ENCODE data around the gene POLA1. TPM values are rescaled to one million over a fixed set of nuclear protein-coding genes. Genes with fewer than 3 reads are reported as not detected.

POLA1 gene
- total RNA-seq, 4 donors from 2014 or later, result 12.0 to 15.6 (median 12.5) TPM

DNA sequence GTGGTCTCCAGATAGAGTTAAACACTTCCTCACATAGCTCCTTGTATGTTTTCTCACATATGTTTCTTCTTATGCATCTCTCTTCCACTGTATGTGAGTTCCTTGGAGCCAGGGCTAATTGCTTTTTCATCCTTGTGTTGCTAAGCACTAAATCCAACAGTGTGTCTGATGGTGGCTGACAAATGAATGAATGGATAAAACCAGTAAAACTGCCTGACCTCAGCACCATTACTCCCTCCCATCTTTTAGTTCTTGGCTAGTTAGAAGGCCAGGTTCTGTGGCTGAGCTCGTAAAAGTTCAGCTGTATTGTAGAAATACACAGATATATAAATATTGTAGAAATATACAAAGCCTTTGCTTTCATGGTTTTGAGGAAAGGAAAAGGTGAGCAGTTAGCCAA is 271.7 kb downstream of the POLA1 start:
- WGBS, 2 donors (ENCODE audit: low coverage in 1 of 2), result 50 to 60% methylated on average over 1 of the region's 1 CpG
- H3K9me3 ChIP-seq, result no peaks in the 10 kb centered on the region
- ATAC-seq, result no peak
- no peak overlapping the region for H3K4me3 ChIP-seq
- no peak overlapping the region for H3K27ac ChIP-seq
- H3K36me3 ChIP-seq, result no peaks in the 10 kb centered on the region
- TF ChIP-seq POLR2A (IDR thresholded peaks at IDR 0.05) (no peak), POLR2AphosphoS5 (IDR thresholded peaks at IDR 0.05) (no peak), EP300 (IDR thresholded peaks at IDR 0.05) (no peak)
- TF ChIP-seq, protein P1, sequence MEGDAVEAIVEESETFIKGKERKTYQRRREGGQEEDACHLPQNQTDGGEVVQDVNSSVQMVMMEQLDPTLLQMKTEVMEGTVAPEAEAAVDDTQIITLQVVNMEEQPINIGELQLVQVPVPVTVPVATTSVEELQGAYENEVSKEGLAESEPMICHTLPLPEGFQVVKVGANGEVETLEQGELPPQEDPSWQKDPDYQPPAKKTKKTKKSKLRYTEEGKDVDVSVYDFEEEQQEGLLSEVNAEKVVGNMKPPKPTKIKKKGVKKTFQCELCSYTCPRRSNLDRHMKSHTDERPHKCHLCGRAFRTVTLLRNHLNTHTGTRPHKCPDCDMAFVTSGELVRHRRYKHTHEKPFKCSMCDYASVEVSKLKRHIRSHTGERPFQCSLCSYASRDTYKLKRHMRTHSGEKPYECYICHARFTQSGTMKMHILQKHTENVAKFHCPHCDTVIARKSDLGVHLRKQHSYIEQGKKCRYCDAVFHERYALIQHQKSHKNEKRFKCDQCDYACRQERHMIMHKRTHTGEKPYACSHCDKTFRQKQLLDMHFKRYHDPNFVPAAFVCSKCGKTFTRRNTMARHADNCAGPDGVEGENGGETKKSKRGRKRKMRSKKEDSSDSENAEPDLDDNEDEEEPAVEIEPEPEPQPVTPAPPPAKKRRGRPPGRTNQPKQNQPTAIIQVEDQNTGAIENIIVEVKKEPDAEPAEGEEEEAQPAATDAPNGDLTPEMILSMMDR (IDR thresholded peaks at IDR 0.05), result no peak
- no peaks in the 10 kb centered on the region for H3K4me1 ChIP-seq
- H3K27me3 ChIP-seq, result no peaks in the 10 kb centered on the region

DNA sequence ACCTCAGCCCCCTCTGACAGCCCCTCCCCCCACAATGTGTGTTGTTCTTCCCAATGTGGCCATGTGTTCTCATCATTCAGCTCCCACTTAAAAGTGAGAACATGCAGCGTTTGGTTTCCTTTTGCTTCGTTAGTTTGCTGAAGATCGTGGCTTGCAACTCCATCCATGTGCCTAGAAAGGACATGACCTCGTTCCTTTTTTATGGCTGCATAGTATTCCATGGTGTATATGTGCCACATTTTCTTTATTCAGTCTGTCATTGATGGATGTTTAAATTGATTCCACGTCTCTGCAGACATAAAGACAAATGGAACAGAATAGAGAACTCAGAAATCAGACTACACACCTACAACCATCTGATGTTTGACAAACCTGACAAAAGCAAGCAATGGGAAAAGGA is 276.1 kb downstream of the POLA1 start:
- no peak for ATAC-seq
- H3K36me3 ChIP-seq, result no peaks in the 10 kb centered on the region
- no peaks in the 10 kb centered on the region for H3K27me3 ChIP-seq
- 73 to 100% methylated on average over 2 to 5 of the region's 5 CpGs for WGBS, 2 donors (ENCODE audit: low coverage in 1 of 2)
- TF ChIP-seq POLR2AphosphoS5 (IDR thresholded peaks at IDR 0.05) (no peak), POLR2A (IDR thresholded peaks at IDR 0.05) (no peak), EP300 (IDR thresholded peaks at IDR 0.05) (no peak)
- TF ChIP-seq, protein P1 (IDR thresholded peaks at IDR 0.05), result no peak
- no peak overlapping the region for H3K4me3 ChIP-seq
- H3K4me1 ChIP-seq, result no peaks in the 10 kb centered on the region
- H3K27ac ChIP-seq, result no peak overlapping the region
- no peaks in the 10 kb centered on the region for H3K9me3 ChIP-seq

DNA sequence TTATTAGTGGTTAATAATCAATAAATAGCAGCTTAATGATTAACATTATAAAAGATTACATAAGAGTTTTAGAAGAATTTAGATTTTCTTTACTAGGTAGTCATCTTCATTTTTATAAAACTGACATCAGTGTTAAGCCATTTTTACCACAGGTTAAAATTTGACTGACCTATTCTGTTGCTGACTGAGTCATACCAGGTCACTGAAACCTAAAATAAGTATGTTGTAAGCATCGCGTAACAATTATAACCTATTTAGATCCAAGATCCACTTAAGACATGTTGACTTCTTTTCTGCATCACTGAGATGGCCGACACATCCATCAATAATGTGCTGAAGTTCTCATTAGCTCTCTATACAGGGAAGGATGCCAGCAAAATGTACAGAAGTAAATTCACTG is 285.4 kb downstream of the POLA1 start:
- no peaks in the 10 kb centered on the region for H3K9me3 ChIP-seq
- TF ChIP-seq EP300 (IDR thresholded peaks at IDR 0.05) (no peak), POLR2AphosphoS5 (IDR thresholded peaks at IDR 0.05) (no peak), POLR2A (IDR thresholded peaks at IDR 0.05) (no peak)
- TF ChIP-seq, protein P1 (IDR thresholded peaks at IDR 0.05), result no peak
- no peak overlapping the region for H3K4me3 ChIP-seq
- H3K36me3 ChIP-seq, result no peaks in the 10 kb centered on the region
- no peaks in the 10 kb centered on the region for H3K27me3 ChIP-seq
- 83 to 100% methylated on average over 1 to 3 of the region's 3 CpGs for WGBS, 2 donors (ENCODE audit: low coverage in 1 of 2)
- no peak overlapping the region for H3K27ac ChIP-seq
- no peaks in the 10 kb centered on the region for H3K4me1 ChIP-seq
- ATAC-seq, result no peak

DNA sequence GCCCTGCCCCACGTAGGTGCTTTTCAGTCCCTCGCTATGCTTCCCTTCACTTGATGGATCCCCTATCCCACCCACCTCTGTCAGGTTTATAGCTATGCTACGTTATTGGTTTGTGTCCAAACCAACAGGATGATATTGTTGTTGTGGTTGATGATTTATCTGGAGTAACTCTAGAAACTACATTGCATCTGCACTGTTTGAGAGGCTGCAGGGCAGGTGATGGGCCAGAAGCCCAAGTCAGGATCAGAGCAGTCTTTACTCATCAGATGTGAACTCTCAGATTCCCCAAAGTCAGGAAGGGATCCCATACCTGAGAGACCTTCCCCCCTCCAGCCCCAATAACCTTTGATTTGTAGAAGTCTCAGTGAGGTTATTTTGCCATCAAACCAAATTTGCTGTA is 287.3 kb downstream of the POLA1 start:
- H3K27ac ChIP-seq, result no peak overlapping the region
- no peaks in the 10 kb centered on the region for H3K27me3 ChIP-seq
- no peak for ATAC-seq
- WGBS, 2 donors (ENCODE audit: low coverage in 1 of 2), result 20% methylated on average over 1 of the region's 3 CpGs; no CpG with 5 or more reads in 1 of the 2 donors
- TF ChIP-seq POLR2A (IDR thresholded peaks at IDR 0.05), result no peak
- no peak for TF ChIP-seq EP300 (IDR thresholded peaks at IDR 0.05)
- TF ChIP-seq, protein P1 (IDR thresholded peaks at IDR 0.05), result no peak
- no peak for TF ChIP-seq POLR2AphosphoS5 (IDR thresholded peaks at IDR 0.05)
- no peaks in the 10 kb centered on the region for H3K4me1 ChIP-seq
- H3K4me3 ChIP-seq, result no peak overlapping the region
- no peaks in the 10 kb centered on the region for H3K9me3 ChIP-seq
- no peaks in the 10 kb centered on the region for H3K36me3 ChIP-seq

DNA sequence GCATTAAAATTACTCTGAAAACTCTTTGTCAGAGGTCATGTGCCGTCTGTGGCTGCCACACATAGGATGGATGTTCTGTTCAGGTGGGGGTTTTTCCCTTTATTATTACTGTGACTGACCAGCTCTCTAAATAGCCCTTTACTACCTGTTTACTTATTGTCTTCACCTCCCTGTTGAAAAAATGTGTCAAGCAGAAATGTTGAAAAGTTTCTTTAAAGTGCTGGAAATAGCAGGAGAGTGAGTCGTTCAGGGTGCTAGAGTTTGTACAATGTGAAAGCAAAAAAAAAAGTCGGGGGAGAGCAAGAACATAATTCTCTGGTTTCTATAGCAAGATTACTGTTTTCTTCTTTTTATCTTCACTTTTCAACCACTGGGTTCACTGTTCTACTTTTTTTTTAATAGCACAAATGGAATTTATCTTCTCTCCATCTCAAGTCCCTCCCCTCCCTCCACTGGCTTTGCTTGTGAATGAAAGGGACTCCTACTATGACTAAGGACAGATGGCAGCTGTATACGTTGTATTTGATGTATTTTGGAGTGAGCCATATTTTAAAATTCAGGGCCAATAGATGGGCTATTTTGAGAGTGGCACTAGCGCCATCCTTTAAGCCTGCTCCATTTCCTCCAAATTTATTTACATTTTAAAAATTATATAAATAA is 288.7 kb downstream of the POLA1 start:
- Histone ChIP-seq H3K36me3 (no peaks in the 10 kb centered on the region), H3K27me3 (no peaks in the 10 kb centered on the region), H3K27ac (no peak overlapping the region), H3K4me3 (no peak overlapping the region), H3K9me3 (no peaks in the 10 kb centered on the region), H3K4me1 (no peaks in the 10 kb centered on the region)
- TF ChIP-seq POLR2AphosphoS5 (IDR thresholded peaks at IDR 0.05), result no peak
- TF ChIP-seq EP300 (IDR thresholded peaks at IDR 0.05), result no peak
- TF ChIP-seq, protein P1 (IDR thresholded peaks at IDR 0.05), result no peak
- no peak for TF ChIP-seq POLR2A (IDR thresholded peaks at IDR 0.05)
- WGBS, 2 donors (ENCODE audit: low coverage in 1 of 2), result 71 to 74% methylated on average over 4 to 5 of the region's 5 CpGs
- ATAC-seq, result no peak
